A673 (cell line): ENCODE results near the gene DNAJA4.

ENCODE experiments used
- CTCF ChIP-seq: fragments of 300-800, 200-600 bp; sonication (generic); conservative IDR thresholded peaks from 2 replicates; pipeline ENCODE4 v1.5.1; 2017; ENCODE audit warnings: low read depth, mild to moderate bottlenecking, antibody characterized with exemption, low read length, moderate library complexity, mixed read lengths
- EZH2 ChIP-seq: fragments of 200-600 bp; sonication (generic); IDR thresholded peaks from 2 replicates; pipeline ENCODE4 v1.6.1; 2017; ENCODE audit warnings: borderline replicate concordance, low read depth, mild to moderate bottlenecking, mixed read lengths, antibody characterized with exemption, low read length; ENCODE audit not compliant: poor library complexity, severe bottlenecking

- TF ChIP-seq CTCF (no peak), EZH2 (no peak)
Measured at GRCh38 chr15:78307976-78308375, 43.6 kb downstream of the DNAJA4 start.
